ENCODE results near the gene ZBTB14.

DNA sequence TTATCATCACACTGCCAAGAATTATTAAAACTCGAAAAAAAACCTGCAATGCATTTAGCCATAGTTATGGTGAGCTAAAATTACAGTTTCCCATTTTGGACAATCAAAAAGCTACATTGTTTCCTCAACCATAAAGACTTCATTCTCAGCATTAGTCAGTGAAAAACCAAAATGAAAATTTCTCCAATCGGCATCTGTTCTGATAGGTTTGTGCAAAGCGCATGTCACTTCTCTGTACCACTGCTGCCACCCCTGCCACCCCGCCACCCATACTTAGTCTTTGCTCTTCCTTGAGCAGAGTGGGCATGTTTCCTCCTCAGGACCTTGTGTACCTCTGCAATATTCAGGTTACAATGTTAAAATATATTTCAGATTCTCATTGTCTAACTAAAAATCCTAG lies 7.1 kb upstream of the ZBTB14 start:
- TF ChIP-seq POLR2AphosphoS5 (IDR thresholded peaks at IDR 0.05; ENCODE audit: low read depth, low read length) = no peak
- TF ChIP-seq TAF1 (IDR thresholded peaks at IDR 0.05; ENCODE audit: borderline replicate concordance, insufficient read depth, low read length) = no peak
- TF ChIP-seq SIN3A (IDR thresholded peaks at IDR 0.05; ENCODE audit: borderline replicate concordance, insufficient read depth, low read length) = no peak
- TF ChIP-seq, protein P1, sequence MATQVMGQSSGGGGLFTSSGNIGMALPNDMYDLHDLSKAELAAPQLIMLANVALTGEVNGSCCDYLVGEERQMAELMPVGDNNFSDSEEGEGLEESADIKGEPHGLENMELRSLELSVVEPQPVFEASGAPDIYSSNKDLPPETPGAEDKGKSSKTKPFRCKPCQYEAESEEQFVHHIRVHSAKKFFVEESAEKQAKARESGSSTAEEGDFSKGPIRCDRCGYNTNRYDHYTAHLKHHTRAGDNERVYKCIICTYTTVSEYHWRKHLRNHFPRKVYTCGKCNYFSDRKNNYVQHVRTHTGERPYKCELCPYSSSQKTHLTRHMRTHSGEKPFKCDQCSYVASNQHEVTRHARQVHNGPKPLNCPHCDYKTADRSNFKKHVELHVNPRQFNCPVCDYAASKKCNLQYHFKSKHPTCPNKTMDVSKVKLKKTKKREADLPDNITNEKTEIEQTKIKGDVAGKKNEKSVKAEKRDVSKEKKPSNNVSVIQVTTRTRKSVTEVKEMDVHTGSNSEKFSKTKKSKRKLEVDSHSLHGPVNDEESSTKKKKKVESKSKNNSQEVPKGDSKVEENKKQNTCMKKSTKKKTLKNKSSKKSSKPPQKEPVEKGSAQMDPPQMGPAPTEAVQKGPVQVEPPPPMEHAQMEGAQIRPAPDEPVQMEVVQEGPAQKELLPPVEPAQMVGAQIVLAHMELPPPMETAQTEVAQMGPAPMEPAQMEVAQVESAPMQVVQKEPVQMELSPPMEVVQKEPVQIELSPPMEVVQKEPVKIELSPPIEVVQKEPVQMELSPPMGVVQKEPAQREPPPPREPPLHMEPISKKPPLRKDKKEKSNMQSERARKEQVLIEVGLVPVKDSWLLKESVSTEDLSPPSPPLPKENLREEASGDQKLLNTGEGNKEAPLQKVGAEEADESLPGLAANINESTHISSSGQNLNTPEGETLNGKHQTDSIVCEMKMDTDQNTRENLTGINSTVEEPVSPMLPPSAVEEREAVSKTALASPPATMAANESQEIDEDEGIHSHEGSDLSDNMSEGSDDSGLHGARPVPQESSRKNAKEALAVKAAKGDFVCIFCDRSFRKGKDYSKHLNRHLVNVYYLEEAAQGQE (IDR thresholded peaks at IDR 0.05; ENCODE audit: insufficient read depth in 1 of 2, low read depth in 2 of 2, low read length in 2 of 2) = no peak
- TF ChIP-seq FOXP2 (optimal IDR thresholded peaks at IDR 0.05; ENCODE audit: borderline replicate concordance, extremely low read depth, extremely low read length, insufficient read depth) = no peak
